GM12872 (cell line): Measurements from ENCODE around the gene SNRNP27.

ENCODE experiments used
- TF ChIP-seq, protein P1 (sequence below): IDR thresholded peaks from 3 replicates; pipeline ENCODE4 v1.5.1; 2011; ENCODE audit warnings: low read depth, mild to moderate bottlenecking, low read length, moderate library complexity; ENCODE audit not compliant: insufficient read depth

Gene SNRNP27

DNA sequence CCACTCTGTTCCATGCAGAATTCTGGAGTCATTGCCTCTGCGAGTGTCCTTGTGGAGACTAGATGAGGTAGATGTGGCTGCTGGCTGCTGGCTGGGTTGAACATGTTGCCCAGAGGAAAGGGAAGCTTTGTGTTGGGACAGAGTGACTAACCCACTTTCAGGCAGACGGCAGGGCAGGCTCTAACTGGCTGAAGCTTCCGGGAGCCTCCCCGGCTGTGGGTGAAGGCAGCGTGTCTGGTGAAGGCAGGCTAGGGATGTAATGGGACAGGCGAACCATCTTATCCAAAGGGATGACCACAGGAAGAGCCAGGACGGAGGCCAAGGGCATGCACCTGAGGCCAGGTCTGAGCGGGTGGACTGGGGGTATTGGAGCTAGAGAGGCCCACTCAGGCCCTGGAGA, 51.7 kb downstream of the SNRNP27 start:
- TF ChIP-seq, protein P1, sequence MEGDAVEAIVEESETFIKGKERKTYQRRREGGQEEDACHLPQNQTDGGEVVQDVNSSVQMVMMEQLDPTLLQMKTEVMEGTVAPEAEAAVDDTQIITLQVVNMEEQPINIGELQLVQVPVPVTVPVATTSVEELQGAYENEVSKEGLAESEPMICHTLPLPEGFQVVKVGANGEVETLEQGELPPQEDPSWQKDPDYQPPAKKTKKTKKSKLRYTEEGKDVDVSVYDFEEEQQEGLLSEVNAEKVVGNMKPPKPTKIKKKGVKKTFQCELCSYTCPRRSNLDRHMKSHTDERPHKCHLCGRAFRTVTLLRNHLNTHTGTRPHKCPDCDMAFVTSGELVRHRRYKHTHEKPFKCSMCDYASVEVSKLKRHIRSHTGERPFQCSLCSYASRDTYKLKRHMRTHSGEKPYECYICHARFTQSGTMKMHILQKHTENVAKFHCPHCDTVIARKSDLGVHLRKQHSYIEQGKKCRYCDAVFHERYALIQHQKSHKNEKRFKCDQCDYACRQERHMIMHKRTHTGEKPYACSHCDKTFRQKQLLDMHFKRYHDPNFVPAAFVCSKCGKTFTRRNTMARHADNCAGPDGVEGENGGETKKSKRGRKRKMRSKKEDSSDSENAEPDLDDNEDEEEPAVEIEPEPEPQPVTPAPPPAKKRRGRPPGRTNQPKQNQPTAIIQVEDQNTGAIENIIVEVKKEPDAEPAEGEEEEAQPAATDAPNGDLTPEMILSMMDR, result no peak

DNA sequence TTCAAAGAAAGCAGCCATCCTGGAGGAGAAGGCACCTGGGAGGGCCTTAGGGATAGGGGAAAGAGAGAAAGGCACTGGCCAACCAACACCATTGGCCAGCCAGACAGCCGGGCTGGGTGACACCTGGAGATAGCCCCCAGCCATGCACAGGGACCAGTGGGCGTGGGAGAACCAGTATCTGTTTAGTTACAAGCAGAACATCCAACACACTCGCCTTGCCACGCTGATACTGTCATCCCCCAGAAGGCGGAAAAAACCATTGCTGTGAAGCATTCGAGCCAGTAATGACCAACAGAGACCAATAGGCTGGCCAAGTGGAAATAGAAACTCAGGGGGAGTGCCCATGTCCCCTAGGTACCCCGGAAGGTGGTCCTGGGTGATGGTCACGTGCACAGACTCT, 52.2 kb downstream of the SNRNP27 start:
- TF ChIP-seq, protein P1, result no peak

DNA sequence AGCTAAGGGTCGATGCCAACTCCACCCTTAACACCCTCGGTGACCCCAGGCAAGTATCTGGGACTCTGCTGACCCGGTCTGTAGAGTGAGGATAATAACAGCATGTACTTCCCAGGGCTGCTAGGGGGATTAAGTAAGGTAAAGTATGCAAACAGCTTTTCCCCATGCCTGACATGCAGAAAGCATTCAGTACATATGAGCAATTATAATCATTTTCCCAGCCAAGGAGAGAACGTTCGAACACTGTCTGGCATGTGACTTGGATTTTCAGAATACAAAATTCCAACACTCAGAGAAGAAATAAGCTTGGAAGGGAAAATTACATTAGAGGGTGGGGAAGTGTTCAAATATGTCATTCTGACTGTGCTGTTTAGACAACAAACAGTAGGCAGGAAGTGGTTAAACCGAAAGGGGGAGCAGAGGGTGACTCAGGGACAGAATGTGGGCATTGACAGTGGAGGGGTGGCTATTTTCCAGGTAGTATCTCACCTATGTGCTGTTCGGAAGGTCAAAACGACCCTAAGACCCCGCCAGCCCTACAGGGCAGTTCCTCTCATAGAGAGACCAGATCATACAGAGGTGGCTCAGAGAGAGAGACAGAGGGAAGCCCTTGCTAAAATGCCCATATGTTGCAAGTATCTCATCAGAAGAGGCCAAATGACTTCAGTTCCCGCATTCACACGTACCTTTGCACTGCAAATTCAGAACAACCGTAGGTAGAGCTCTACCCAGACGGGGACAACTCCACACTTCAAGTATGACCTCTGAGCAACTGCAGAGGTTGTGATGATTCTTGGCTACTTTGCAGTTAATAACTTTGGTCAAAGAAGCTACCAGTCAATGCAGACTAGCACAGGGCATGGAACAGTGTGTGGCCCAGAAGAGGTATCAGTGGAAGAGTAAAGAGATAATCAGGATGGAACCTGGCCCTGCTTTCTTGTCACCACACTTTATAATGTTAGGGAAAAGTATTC, 52.9 kb downstream of the SNRNP27 start:
- TF ChIP-seq, protein P1, result peak; percentile 10; the same call in 1 of the 3 replicates

DNA sequence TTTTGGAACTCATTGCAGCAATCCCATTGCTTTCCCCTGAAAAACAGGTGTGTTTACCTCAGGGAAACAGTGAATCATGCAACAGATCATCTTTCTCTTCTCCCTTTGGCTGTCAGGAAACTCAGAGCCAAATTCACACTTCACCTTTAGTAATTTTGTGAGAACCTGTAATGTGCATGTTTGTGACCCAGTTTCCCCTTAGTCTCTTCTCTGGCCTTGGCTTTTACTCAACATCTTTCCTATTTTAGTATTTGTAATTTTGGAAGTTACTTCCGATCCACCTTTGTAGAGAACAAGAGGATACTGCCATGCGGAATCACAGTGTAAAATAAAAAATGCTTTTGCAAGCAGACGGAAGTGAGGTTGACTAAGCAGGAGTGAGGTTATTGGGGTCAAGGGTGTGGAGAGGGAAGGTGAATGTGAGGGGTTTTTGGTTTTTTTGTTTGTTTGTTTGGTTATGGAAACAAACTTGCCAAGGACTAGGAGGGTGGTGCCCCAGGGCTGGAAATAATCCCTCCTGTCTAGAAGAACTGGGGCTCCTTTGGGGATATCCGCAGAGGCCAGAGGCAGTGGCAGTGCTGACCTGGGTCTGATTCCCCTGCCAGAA, 53.7 kb downstream of the SNRNP27 start:
- TF ChIP-seq, protein P1, result no peak

DNA sequence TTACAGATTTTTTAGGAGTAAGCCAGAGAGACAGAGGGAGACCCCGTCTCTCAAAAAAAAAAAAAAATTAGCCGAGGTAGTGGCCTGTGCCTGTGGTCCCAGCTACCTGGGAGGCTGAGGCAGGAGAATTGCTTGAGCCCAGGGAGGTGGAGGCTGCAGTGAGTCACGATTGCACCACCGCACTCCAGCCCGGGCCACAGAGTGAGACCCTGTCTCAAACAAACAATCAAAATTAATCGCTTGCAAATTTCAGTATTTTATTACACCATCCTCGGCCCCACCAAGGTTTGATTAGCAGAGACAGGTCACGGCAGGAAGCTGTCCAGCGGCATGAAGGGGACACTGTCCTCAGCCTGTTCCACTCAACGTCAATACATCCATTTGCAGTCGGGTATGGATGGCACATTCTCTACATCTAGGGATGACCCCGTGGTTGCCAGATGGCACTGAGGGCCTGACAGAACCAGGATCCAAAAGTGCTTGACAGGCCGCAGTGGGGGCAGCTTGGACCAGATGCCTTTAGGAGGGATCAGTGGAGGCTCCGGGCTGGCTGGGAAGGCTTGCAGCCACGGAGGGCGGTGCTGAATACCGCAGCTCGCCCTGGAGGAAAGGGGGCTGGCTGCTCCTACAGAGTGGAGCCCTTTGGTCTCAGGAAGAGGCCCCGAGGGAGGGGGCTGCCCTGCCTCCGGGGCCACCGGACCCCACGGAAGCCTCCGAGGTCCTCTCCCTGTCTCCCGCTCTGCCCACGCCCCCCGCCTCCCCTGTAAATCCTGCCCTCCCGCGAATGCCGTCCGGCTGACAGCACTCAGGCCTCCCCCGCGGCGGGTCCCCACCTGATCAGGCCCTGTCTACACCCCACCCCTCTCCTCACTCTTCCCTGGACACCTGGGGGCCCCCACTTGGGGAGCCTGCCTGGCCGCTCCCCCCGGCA, 54.5 kb downstream of the SNRNP27 start:
- TF ChIP-seq, protein P1, result no peak

DNA sequence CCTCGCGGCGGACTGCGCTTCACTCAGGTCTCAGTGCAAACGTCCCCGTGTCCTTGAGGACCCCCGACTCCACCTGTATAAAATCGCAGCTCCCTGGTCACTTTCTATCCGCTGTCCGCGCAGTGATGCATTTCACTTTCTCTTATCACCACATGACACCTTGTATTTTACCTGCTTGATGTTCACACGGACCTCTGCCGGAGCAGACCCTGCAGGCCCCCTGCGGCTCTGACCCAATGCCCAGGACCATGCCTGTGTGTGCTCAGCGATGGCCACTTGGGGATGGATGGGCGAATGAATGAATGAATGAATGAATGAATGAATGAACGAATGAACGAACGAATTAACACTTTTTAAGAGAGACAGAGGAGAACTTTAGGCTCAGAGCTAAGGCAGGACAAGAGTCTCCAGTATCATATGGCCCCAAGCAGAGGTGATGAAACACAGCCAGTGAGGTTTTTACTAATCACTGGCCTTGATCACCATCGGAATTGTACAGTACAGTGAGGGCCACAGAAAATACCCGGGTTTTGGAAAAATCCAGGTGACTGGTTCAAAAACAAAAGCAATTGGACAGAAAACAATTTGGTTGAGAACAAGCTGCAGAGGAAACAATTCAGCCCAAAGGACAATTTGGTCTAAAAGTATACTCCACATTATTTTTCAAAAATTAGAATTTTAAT, 55.3 kb downstream of the SNRNP27 start:
- TF ChIP-seq, protein P1, result no peak
